ENCODE results near the gene PLXNA2. TPM values are rescaled to one million over a fixed set of nuclear protein-coding genes. Genes with fewer than 3 reads are reported as not detected.

The PLXNA2 gene
- total and polyA plus RNA-seq, 2 experiments from 2014 or later: 3.7 to 5.4 TPM

DNA sequence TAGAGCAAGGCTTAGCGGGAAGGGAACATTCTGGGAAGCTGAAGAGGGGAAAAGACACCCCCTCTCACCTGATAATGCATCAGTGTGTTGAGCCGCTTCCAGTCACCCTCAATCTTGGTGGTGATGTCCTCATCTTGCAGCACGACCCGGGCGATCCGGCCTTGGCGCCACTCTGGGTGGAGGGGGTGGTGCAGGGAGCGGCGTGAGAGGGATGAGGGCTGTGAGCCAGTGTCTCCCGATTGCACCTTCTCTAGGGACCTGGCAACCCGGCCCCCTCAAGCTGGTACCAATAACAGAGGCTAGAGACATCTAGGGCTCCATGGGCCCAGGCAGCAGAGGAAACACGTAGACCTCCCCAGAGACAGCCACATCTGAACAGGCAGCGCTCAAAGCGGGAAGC lies 205.9 kb downstream of the PLXNA2 start:
- H3K9me3 ChIP-seq (ENCODE audit: low read depth): no peaks in the 10 kb centered on the region
- H3K36me3 ChIP-seq (ENCODE audit: low read depth): no peaks in the 10 kb centered on the region
- no peaks in the 10 kb centered on the region for H3K79me2 ChIP-seq (ENCODE audit: insufficient read depth)
- no peaks in the 10 kb centered on the region for H3K27me3 ChIP-seq (replicated peaks; ENCODE audit: insufficient read depth)
- TF ChIP-seq EZH2 (IDR thresholded peaks at IDR 0.05; ENCODE audit: insufficient read depth, poor library complexity, severe bottlenecking) (no peak), EZH2phosphoT487 (IDR thresholded peaks at IDR 0.05; ENCODE audit: insufficient read depth, low read depth) (no peak)
- no peak overlapping the region for H3K4me3 ChIP-seq
- no peak overlapping the region for H3K4me2 ChIP-seq (ENCODE audit: unreplicated experiment)
- in situ Hi-C loops (cut with MboI): no loop called here
- 85 to 90% methylated on average over 14 of the region's 14 CpGs for WGBS, 2 experiments (ENCODE audit: low coverage in 1 of 2, low lambda C conversion rate in 2 of 2, missing lambda C conversion rate in 2 of 2)
- H3K27ac ChIP-seq: no peak overlapping the region
- H3F3A ChIP-seq (ENCODE audit: insufficient read depth): no peaks in the 10 kb centered on the region
- H3K9ac ChIP-seq: no peak overlapping the region
- no peaks in the 10 kb centered on the region for H3K4me1 ChIP-seq (ENCODE audit: insufficient read depth)
- no peak overlapping the region for H2AFZ ChIP-seq
- no peaks in the 10 kb centered on the region for H4K20me1 ChIP-seq (ENCODE audit: insufficient read depth)
- no peak for DNase-seq
- no peaks in the 10 kb centered on the region for H3K9me2 ChIP-seq (ENCODE audit: insufficient read depth)

DNA sequence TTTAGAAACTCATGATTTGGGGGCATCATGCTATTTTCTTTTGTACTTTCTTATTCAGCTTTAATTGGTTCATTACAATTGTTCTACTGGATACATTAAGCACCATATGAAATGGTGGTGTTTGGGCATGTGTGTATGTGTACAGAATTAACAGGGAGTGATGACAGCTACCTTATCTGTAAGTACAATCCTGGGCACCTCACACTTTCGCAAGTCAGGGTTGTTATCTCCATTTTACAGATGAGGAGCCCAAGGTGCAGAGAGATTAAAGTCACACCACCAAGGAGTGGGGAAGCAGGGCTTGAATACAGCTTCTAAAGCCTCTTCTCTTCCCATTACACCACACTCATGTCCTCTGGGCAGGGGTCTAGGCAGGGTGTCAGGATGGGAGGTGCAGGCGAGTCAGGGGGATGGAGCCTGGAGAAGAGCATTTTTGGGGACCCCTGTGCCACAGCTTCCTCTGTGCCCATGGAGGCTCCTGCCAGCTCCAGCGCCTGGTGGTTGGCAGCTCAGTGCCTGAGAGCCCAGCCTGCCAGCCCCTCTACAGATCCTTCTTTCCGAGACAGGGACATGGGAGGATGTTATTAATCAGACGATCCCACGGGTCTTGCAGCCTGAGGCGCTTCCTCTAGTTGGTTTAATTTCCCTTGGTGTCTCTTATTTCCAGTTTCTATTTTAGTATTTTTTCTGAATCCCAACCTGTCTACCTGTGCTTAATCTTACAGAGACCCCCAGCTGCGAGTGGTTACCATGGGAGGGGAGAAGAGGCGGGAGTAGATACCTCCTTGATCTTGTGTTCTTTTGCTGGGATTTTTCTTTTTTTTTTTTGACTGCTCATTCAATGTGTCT lies 207.0 kb downstream of the PLXNA2 start:
- Histone ChIP-seq H3K9ac (no peak overlapping the region), H4K20me1 (ENCODE audit: insufficient read depth) (no peaks in the 10 kb centered on the region), H3K27me3 (replicated peaks; ENCODE audit: insufficient read depth) (no peaks in the 10 kb centered on the region), H3K27ac (no peak overlapping the region), H3K79me2 (ENCODE audit: insufficient read depth) (no peaks in the 10 kb centered on the region), H3K4me1 (ENCODE audit: insufficient read depth) (no peaks in the 10 kb centered on the region), H2AFZ (no peak overlapping the region), H3K36me3 (ENCODE audit: low read depth) (no peaks in the 10 kb centered on the region), H3K4me3 (no peak overlapping the region), H3K9me3 (ENCODE audit: low read depth) (no peaks in the 10 kb centered on the region), H3K9me2 (ENCODE audit: insufficient read depth) (no peaks in the 10 kb centered on the region), H3F3A (ENCODE audit: insufficient read depth) (no peaks in the 10 kb centered on the region), H3K4me2 (ENCODE audit: unreplicated experiment) (no peak overlapping the region)
- in situ Hi-C loops (cut with MboI): no loop called here
- TF ChIP-seq EZH2phosphoT487 (IDR thresholded peaks at IDR 0.05; ENCODE audit: insufficient read depth, low read depth): no peak
- TF ChIP-seq EZH2 (IDR thresholded peaks at IDR 0.05; ENCODE audit: insufficient read depth, poor library complexity, severe bottlenecking): no peak
- 95 to 97% methylated on average over 9 of the region's 9 CpGs for WGBS, 2 experiments (ENCODE audit: low coverage in 1 of 2, low lambda C conversion rate in 2 of 2, missing lambda C conversion rate in 2 of 2)
- DNase-seq: no peak

DNA sequence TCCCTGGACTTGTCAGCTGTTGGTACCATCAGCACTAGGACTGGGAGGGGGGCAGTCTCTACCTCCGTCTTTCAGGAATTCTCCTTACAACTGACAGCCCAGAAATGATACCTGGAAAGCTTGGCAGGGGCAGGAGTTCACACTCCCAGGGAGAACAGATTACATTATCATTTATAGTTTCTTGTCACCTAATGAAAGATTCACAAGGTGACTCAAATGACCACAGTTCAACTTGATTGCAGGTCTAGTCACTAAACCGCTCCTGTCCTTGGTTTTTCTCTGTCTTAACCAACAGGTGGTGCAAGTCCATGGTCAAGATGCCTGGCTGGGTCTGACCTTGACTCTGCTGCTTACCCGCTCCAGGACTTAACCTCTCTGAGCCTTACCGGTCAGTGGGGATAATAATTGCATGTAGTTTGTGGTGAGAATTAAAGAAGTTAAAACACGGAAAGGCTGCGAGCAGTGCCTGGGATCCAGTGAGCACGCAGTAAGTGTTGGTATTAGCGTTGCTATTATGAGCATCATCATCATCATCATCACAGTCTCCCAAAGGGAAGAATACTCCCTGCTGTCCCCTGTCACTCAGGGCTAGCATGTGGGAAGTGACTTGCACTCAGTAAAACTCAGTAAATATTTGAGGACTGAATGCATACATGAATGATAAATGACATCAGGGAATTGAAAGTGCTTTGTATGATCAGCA lies 207.9 kb downstream of the PLXNA2 start:
- Histone ChIP-seq H4K20me1 (ENCODE audit: insufficient read depth) (no peaks in the 10 kb centered on the region), H2AFZ (no peak overlapping the region), H3K9me2 (ENCODE audit: insufficient read depth) (no peaks in the 10 kb centered on the region), H3K4me3 (no peak overlapping the region), H3K79me2 (ENCODE audit: insufficient read depth) (no peaks in the 10 kb centered on the region), H3F3A (ENCODE audit: insufficient read depth) (no peaks in the 10 kb centered on the region), H3K4me1 (ENCODE audit: insufficient read depth) (no peaks in the 10 kb centered on the region), H3K27me3 (replicated peaks; ENCODE audit: insufficient read depth) (no peaks in the 10 kb centered on the region), H3K36me3 (ENCODE audit: low read depth) (no peaks in the 10 kb centered on the region), H3K9ac (no peak overlapping the region), H3K27ac (no peak overlapping the region), H3K9me3 (ENCODE audit: low read depth) (no peaks in the 10 kb centered on the region), H3K4me2 (ENCODE audit: unreplicated experiment) (no peak overlapping the region)
- DNase-seq: no peak
- TF ChIP-seq EZH2 (IDR thresholded peaks at IDR 0.05; ENCODE audit: insufficient read depth, poor library complexity, severe bottlenecking) (no peak), EZH2phosphoT487 (IDR thresholded peaks at IDR 0.05; ENCODE audit: insufficient read depth, low read depth) (no peak)
- in situ Hi-C loops (cut with MboI): no loop called here
- 91 to 94% methylated on average over 8 of the region's 8 CpGs for WGBS, 2 experiments (ENCODE audit: low coverage in 1 of 2, low lambda C conversion rate in 2 of 2, missing lambda C conversion rate in 2 of 2)

DNA sequence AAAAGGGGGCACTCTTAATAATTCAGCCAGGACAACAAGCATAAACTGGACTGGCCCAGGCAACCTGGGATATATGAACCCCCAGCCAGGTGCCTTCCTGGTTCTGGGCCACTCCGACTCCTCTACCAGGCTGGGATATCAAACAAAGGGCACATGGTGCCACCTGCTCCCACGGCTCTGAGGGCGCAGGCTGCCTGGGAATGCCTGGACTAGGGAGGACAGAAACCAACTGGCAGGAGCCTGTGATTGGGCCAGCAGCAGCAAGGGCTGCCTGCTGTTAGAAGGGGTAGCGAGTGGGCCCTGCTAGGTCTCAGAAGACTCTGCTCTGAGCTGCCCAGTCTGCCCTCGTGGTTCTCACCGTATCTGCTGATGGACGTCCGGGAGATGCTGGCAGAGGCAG lies 210.0 kb downstream of the PLXNA2 start:
- no peaks in the 10 kb centered on the region for H3K79me2 ChIP-seq (ENCODE audit: insufficient read depth)
- no peak for DNase-seq
- H2AFZ ChIP-seq: no peak overlapping the region
- H3K27ac ChIP-seq: no peak overlapping the region
- H3K9me2 ChIP-seq (ENCODE audit: insufficient read depth): no peaks in the 10 kb centered on the region
- no peaks in the 10 kb centered on the region for H4K20me1 ChIP-seq (ENCODE audit: insufficient read depth)
- no peak for TF ChIP-seq EZH2phosphoT487 (IDR thresholded peaks at IDR 0.05; ENCODE audit: insufficient read depth, low read depth)
- TF ChIP-seq EZH2 (IDR thresholded peaks at IDR 0.05; ENCODE audit: insufficient read depth, poor library complexity, severe bottlenecking): no peak
- H3K4me2 ChIP-seq (ENCODE audit: unreplicated experiment): no peak overlapping the region
- no peaks in the 10 kb centered on the region for H3K27me3 ChIP-seq (replicated peaks; ENCODE audit: insufficient read depth)
- WGBS, 2 experiments (ENCODE audit: low coverage in 1 of 2, low lambda C conversion rate in 2 of 2, missing lambda C conversion rate in 2 of 2): 90 to 93% methylated on average over 8 of the region's 8 CpGs
- no peaks in the 10 kb centered on the region for H3K9me3 ChIP-seq (ENCODE audit: low read depth)
- in situ Hi-C loops (cut with MboI): no loop called here
- H3K4me1 ChIP-seq (ENCODE audit: insufficient read depth): peaks cover 21% of the 10 kb centered on the region
- no peak overlapping the region for H3K4me3 ChIP-seq
- no peaks in the 10 kb centered on the region for H3K36me3 ChIP-seq (ENCODE audit: low read depth)
- no peak overlapping the region for H3K9ac ChIP-seq
- peaks cover 17% of the 10 kb centered on the region for H3F3A ChIP-seq (ENCODE audit: insufficient read depth)
